ENCODE measurements around the gene SAMD4B. TPM values are rescaled to one million over a fixed set of nuclear protein-coding genes. Genes with fewer than 3 reads are reported as not detected.

The SAMD4B gene
- total and polyA plus RNA-seq, 9 of the 15 experiments (the other 6 are each of a cell fraction or from before 2014, with no cell fraction given): 3.4 to 90.5 (median 38.0) TPM

- TF ChIP-seq, protein P1, sequence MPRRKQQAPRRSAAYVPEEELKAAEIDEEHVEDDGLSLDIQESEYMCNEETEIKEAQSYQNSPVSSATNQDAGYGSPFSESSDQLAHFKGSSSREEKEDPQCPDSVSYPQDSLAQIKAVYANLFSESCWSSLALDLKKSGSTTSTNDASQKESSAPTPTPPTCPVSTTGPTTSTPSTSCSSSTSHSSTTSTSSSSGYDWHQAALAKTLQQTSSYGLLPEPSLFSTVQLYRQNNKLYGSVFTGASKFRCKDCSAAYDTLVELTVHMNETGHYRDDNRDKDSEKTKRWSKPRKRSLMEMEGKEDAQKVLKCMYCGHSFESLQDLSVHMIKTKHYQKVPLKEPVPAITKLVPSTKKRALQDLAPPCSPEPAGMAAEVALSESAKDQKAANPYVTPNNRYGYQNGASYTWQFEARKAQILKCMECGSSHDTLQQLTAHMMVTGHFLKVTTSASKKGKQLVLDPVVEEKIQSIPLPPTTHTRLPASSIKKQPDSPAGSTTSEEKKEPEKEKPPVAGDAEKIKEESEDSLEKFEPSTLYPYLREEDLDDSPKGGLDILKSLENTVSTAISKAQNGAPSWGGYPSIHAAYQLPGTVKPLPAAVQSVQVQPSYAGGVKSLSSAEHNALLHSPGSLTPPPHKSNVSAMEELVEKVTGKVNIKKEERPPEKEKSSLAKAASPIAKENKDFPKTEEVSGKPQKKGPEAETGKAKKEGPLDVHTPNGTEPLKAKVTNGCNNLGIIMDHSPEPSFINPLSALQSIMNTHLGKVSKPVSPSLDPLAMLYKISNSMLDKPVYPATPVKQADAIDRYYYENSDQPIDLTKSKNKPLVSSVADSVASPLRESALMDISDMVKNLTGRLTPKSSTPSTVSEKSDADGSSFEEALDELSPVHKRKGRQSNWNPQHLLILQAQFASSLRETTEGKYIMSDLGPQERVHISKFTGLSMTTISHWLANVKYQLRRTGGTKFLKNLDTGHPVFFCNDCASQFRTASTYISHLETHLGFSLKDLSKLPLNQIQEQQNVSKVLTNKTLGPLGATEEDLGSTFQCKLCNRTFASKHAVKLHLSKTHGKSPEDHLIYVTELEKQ (CRISPR knock-in tag; IDR thresholded peaks at IDR 0.05): no peak
- TF ChIP-seq ZBTB1 (CRISPR knock-in tag; IDR thresholded peaks at IDR 0.05; ENCODE audit: borderline replicate concordance, low read depth) (peak; percentile 45; the same call in 1 of the 2 replicates), ZNF589 (CRISPR knock-in tag; IDR thresholded peaks at IDR 0.05; ENCODE audit: low read depth) (no peak), ZFPM2 (CRISPR knock-in tag; IDR thresholded peaks at IDR 0.05) (no peak), ZBTB9 (CRISPR knock-in tag; IDR thresholded peaks at IDR 0.05) (peak; percentile 84; the same call in 1 of the 2 replicates), ELF4 (CRISPR knock-in tag; IDR thresholded peaks at IDR 0.05) (0 out of 2 replicates have a peak, but pooled peaks have one; percentile 14), RAD51 (IDR thresholded peaks at IDR 0.05; ENCODE audit: borderline replicate concordance, low read depth) (no peak), HDAC6 (IDR thresholded peaks at IDR 0.05; ENCODE audit: low read depth, low read length) (no peak), HNRNPLL (IDR thresholded peaks at IDR 0.05; ENCODE audit: low read depth, low read length, poor library complexity, severe bottlenecking) (peak; percentile 35), THRB (CRISPR knock-in tag; conservative IDR thresholded peaks at IDR 0.05) (peak; percentile 21; the same call in 1 of the 2 replicates), FOXJ3 (CRISPR knock-in tag; IDR thresholded peaks at IDR 0.05) (no peak), TSC22D4 (tag; IDR thresholded peaks at IDR 0.05) (no peak), LCOR (CRISPR knock-in tag; IDR thresholded peaks at IDR 0.05) (peak; percentile 81; the same call in 1 of the 2 replicates), E2F6 (IDR thresholded peaks at IDR 0.05; ENCODE audit: borderline replicate concordance in 1 of 2, extremely low read depth in 1 of 2, insufficient read depth in 1 of 2, insufficient read length in 1 of 2, low read depth in 1 of 2, low read length in 1 of 2, poor library complexity in 1 of 2, severe bottlenecking in 1 of 2) (peak in 1 of 2 experiments; percentile 34), ATF7 (IDR thresholded peaks at IDR 0.05) (peak; percentile 40)
- TF ChIP-seq, protein P2, sequence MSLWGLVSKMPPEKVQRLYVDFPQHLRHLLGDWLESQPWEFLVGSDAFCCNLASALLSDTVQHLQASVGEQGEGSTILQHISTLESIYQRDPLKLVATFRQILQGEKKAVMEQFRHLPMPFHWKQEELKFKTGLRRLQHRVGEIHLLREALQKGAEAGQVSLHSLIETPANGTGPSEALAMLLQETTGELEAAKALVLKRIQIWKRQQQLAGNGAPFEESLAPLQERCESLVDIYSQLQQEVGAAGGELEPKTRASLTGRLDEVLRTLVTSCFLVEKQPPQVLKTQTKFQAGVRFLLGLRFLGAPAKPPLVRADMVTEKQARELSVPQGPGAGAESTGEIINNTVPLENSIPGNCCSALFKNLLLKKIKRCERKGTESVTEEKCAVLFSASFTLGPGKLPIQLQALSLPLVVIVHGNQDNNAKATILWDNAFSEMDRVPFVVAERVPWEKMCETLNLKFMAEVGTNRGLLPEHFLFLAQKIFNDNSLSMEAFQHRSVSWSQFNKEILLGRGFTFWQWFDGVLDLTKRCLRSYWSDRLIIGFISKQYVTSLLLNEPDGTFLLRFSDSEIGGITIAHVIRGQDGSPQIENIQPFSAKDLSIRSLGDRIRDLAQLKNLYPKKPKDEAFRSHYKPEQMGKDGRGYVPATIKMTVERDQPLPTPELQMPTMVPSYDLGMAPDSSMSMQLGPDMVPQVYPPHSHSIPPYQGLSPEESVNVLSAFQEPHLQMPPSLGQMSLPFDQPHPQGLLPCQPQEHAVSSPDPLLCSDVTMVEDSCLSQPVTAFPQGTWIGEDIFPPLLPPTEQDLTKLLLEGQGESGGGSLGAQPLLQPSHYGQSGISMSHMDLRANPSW (CRISPR knock-in tag; IDR thresholded peaks at IDR 0.05): peak; percentile 86; the same call in 1 of the 2 replicates
Measured at GRCh38 chr19:39406656-39407409, 64.6 kb downstream of the SAMD4B start, which contains the start of gene ZFP36 (continued).

All from K562 (cell line).